GM18505 (cell line): ENCODE measurements around the gene ZFR2.
"Not testable (repeated sequence)": the region's sequence is repeated elsewhere in the genome, so short reads cannot be mapped to it uniquely, and the experiment has no call there.

Experiments
- ATAC-seq: cut with Tn5 transposase; IDR thresholded peaks from one replicate; pipeline ENCODE4 v1.9.1; 2021; ENCODE audit not compliant: unreplicated experiment
- POLR2A ChIP-seq: IDR thresholded peaks from 4 replicates; pipeline ENCODE4 v1.6.1; 2011; ENCODE audit warnings: borderline replicate concordance; ENCODE audit not compliant: insufficient read depth, insufficient read length; ENCODE audit errors: extremely low read depth

Gene ZFR2

GRCh38 chr19:3769494-3769893 lies 99.3 kb downstream of the ZFR2 start:
- ATAC-seq: no peak

DNA sequence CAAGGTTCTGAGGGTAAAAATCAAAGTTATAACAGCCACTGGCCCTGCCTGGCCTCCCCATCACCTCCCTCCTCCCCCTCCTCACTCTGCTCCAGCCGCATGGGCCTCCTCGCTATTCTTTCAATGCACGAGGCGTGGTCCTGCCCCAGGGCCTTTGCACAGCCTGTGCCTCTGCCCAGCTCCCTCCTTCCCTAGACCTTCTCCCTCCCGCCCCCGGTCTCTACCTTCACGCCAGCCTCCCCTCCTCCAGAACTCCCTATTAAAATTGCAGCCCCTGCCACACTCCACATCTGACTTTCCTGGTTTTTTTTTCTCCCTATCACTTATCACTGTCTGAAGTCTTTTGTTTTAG lies 100.1 kb downstream of the ZFR2 start:
- TF ChIP-seq POLR2A: no peak
- ATAC-seq: no peak

More at GRCh38 chr19:3769494-3769893, 99.3 kb downstream of the ZFR2 start:
- no peak for TF ChIP-seq POLR2A

DNA sequence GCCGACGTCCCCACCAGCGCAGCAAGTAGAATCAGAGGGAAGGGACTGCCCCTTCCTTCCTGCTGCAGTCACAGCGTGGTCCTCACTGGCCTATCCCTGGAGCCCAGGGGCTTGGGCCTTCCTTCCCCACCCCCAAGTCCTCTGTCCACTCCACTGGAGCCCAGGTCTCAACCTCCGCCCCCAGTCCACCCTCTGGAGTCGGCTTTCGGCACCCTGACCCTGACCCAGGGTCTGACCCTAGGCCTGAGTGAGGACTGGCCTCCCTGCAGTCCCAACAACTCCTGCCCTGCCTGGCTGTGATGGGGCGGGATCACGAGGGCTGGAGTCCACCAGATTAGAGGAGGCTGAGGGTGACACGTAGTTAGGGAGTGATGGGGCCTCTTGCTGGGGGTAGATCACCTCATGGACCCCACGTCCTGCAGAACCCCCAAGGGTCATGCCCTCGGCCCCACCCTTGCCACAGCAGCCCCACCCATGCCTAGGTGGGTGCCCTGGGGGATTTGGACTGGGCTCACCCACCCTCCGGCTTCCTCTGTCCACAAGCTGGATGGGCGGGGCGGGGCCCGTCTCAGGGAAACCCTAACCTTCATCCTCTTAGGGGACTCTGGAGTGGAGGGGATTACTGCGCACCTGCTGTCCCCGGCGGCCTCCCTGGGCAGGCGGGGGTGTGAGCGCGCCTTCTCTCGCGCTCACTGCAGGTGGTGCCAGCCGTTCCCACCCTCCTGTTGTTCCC lies 100.7 kb downstream of the ZFR2 start:
- TF ChIP-seq POLR2A: no peak

DNA sequence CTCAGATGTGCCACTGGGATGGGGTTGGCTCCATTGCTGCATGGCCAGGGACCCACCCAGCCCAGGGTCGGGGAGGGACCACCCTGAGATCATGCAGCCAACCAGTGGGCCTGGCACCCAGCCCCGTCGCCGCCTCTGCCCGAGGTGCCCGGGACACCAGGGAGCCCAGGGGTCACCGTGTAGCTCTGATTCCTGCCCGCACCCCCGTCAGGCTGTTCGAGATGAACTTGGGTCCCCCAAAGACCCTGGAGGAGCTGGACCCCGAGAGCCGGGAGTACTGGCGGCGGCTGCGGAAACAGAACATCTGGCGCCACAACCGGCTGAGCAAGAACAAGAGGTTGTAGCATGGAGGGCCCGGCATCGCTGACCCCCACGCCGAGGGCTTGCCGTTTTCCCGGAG lies 101.8 kb downstream of the ZFR2 start:
- no peak for ATAC-seq
- no peak for TF ChIP-seq POLR2A

More for the DNA sequence above, 100.7 kb downstream of the ZFR2 start:
- ATAC-seq: no peak

DNA sequence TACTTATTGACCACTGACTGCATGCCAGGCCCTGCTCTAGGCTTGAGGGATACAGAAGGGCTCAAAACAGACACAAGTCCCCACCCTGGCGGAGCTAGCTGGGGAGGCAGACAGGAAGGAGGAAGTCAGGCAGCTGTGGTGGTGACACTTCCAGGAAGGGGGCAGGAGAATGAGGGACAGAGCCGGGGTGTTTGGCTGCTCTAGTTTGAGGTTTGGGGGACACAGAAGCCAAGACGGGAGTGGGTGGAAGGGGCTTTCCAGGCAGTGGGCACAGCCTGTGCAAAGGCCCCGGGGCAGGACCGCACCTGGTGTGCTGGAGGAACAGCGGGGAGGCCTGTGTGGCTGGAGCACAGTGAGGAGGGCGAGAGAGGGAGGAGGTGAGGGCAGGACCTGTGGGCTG lies 102.3 kb downstream of the ZFR2 start:
- TF ChIP-seq POLR2A: no peak
- no peak for ATAC-seq

GRCh38 chr19:3765757-3766156 lies 103.1 kb downstream of the ZFR2 start:
- ATAC-seq: not testable (repeated sequence)

- TF ChIP-seq POLR2A: no peak
- ATAC-seq: no peak
Measured at GRCh38 chr19:3765121-3765520, 103.7 kb downstream of the ZFR2 start.

- peak; percentile 71 for ATAC-seq
- TF ChIP-seq POLR2A: peak; percentile 94
Measured at GRCh38 chr19:3762501-3763459, 106.1 kb downstream of the ZFR2 start, which contains the start of gene MRPL54. Gene MRPL54, plus strand, starts transcription at chr19:3762682. Its CDS starts 19 bp downstream, at chr19:3762701.

GRCh38 chr19:3762130-3762473 lies 106.7 kb downstream of the ZFR2 start:
- TF ChIP-seq POLR2A: no peak

DNA sequence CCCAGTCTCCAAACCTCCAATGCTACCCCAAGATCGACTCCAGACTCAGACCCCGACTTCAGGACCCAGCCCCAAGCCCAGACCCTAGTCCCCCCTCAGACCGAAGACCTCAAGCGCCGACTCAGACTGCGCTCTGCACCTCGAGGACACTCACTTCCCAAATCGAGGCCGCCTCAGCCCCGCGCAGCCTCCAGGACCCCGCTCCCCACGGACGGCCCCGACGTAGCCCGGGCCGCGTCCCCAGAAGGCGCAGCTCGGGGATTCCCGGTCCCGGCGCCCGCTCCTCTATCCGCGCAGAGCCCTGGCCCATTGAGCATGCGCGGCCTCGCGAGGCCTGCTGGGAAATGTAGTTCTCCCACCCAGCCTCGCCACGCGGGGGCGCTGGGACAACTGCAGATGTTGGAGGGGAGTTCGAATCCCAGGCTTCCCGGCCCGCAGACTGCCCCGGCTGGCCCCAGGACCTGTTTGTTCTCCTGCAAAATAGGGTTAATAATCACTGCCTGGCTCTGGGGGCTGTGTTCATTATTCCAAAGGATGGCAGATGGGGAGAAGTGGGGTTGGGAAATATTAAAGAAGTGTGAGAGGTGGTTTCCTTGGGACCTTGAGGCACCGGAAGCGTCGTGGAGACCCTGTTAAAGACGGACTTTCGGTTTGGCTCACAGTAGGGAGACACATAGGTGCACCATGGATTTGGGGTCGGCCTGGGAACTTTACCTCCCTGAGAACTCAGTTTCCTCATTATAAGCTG lies 107.3 kb downstream of the ZFR2 start, which contains the start of gene APBA3:
Gene APBA3, minus strand, starts transcription at position 311 of the 748 bp plus-strand sequence. CDS start 1,428 bp downstream, outside the sequence.
- peak; percentile 89 for TF ChIP-seq POLR2A
- ATAC-seq: peak; percentile 58

More at GRCh38 chr19:3762130-3762473, 106.7 kb downstream of the ZFR2 start:
- no peak for ATAC-seq

DNA sequence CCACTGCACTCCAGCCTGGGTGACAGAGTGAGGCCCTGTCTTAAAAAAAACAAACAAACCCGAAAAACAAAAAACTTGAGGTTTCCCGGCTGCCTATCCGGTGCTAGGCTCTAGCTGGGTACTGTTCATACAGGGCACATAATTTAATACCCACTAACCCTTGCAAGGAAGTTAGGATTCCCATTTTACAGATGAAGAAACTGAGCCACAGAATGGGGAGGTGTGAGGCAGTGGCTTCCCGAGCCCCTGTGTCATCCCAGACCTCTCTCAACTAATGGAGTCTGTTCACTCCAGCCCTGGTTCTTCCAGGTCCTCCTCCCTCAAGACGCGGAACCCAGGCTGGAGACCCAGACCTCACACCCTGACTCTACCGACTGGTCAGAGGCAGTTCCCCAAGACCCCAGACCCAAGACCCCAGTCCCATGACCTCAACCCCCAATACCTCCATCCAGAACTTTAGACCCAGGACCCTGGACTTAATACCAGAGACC lies 107.9 kb downstream of the ZFR2 start:
- TF ChIP-seq POLR2A: no peak

GRCh38 chr19:3759482-3760254 lies 109.2 kb downstream of the ZFR2 start:
- ATAC-seq: no peak
- TF ChIP-seq POLR2A: no peak

More for the DNA sequence above, 107.9 kb downstream of the ZFR2 start:
- no peak for ATAC-seq

GRCh38 chr19:3758297-3758696 lies 110.5 kb downstream of the ZFR2 start:
- not testable (repeated sequence) for ATAC-seq

GRCh38 chr19:3757705-3758104 lies 111.1 kb downstream of the ZFR2 start:
- not testable (repeated sequence) for ATAC-seq
